PFSK-1 (cell line): Measurements from ENCODE around the gene C22orf23.

Source experiments
- FOXP2 ChIP-seq: optimal IDR thresholded peaks from 2 replicates; pipeline ENCODE3; 2011; ENCODE audit warnings: borderline replicate concordance, control low read depth, inconsistent platforms; ENCODE audit not compliant: insufficient read depth; ENCODE audit errors: extremely low read length, extremely low read depth
- POLR2AphosphoS5 ChIP-seq: IDR thresholded peaks from 2 replicates; pipeline ENCODE4 v1.6.1; 2012; ENCODE audit warnings: low read depth, mild to moderate bottlenecking, control low read depth, low read length, moderate library complexity
- SIN3A ChIP-seq: IDR thresholded peaks from 2 replicates; pipeline ENCODE4 v1.6.1; 2012; ENCODE audit warnings: mild to moderate bottlenecking, low read length, moderate library complexity, borderline replicate concordance; ENCODE audit not compliant: insufficient read depth
- TAF1 ChIP-seq: IDR thresholded peaks from 2 replicates; pipeline ENCODE4 v1.6.1; 2012; ENCODE audit warnings: low read length, control low read depth, borderline replicate concordance; ENCODE audit not compliant: insufficient read depth
- TF ChIP-seq, protein P1 (sequence below), 2 experiments: IDR thresholded peaks; 2 replicates each; pipeline versions ENCODE4 v1.6.1 to v1.8.0; 2011 to 2012; ENCODE audit warnings: low read depth in 2 of 2, low read length in 2 of 2, control low read depth in 1 of 2, inconsistent platforms in 1 of 2, mild to moderate bottlenecking in 1 of 2, moderate library complexity in 1 of 2; ENCODE audit not compliant: insufficient read depth in 1 of 2

Gene C22orf23

DNA sequence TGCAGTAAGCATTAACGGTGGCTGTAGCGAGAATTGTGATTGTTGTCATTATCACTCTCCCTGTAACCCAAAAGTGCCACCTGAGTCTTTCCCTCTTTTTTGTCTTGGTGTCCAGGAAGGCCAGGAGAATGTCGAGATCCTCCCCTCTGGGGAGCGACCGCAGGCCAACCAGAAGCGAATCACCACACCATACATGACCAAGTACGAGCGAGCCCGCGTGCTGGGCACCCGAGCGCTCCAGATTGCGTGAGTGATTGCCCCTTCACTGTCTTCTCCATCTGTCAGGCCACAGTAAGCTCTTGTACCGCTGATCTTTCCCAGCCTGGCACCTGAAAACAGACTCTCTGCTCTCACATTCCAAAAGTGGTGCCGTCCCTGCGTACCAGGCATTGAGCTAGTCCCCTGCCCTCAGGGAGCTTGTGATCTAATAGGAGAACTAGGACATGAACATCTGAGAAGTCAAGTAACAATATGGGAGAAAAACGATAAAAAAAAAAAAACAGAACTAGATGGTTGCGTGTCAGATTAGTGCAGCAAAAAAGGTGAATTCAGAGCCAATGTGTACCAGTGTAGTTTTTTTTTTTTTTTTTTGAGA lies 5.9 kb upstream of the C22orf23 start:
- TF ChIP-seq, protein P1, sequence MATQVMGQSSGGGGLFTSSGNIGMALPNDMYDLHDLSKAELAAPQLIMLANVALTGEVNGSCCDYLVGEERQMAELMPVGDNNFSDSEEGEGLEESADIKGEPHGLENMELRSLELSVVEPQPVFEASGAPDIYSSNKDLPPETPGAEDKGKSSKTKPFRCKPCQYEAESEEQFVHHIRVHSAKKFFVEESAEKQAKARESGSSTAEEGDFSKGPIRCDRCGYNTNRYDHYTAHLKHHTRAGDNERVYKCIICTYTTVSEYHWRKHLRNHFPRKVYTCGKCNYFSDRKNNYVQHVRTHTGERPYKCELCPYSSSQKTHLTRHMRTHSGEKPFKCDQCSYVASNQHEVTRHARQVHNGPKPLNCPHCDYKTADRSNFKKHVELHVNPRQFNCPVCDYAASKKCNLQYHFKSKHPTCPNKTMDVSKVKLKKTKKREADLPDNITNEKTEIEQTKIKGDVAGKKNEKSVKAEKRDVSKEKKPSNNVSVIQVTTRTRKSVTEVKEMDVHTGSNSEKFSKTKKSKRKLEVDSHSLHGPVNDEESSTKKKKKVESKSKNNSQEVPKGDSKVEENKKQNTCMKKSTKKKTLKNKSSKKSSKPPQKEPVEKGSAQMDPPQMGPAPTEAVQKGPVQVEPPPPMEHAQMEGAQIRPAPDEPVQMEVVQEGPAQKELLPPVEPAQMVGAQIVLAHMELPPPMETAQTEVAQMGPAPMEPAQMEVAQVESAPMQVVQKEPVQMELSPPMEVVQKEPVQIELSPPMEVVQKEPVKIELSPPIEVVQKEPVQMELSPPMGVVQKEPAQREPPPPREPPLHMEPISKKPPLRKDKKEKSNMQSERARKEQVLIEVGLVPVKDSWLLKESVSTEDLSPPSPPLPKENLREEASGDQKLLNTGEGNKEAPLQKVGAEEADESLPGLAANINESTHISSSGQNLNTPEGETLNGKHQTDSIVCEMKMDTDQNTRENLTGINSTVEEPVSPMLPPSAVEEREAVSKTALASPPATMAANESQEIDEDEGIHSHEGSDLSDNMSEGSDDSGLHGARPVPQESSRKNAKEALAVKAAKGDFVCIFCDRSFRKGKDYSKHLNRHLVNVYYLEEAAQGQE (IDR thresholded peaks at IDR 0.05; ENCODE audit: insufficient read depth in 1 of 2, low read depth in 2 of 2, low read length in 2 of 2), result no peak

DNA sequence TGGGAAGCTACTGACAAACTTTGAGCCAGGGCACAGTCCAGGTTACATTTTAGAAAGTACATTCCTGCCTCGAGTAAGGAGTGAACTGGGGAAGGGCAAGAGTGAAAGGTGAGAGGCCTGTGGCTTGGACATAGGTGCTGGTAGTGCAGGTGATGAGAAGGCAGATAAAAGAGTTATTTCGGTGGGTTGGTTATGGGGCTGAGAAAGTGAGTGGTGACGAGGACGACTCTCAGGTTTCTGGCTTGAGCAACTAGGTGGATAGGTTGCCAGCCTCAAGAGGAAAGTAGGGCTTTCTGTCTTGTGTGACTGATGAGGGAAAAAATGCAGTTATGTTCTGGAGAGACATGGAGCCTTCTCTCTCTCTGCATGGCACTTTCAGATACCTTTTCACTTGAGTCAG lies 3.8 kb upstream of the C22orf23 start:
- TF ChIP-seq TAF1 (no peak), POLR2AphosphoS5 (no peak), FOXP2 (no peak), SIN3A (no peak)
- TF ChIP-seq, protein P1 (IDR thresholded peaks at IDR 0.05; ENCODE audit: insufficient read depth in 1 of 2, low read depth in 2 of 2, low read length in 2 of 2), result no peak

DNA sequence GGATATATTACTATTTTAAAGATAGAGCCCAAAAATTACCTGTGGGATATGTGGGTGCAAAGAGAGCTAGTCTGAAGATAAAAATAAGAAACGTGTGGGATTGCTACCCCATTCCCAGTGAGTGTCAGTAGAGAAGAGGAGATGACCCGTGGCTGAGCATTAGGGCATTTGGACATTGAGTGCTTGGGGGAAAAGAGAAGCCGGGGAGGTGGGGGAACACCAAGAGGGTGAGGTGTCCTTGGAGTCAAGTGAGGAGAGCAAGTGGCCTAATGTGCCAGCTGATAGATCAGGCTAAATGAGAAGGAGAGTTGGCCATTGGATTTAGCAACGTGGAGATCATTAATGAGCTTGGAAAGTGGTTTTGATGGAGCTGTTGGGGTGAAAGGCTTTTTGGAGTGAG lies 1.3 kb upstream of the C22orf23 start:
- TF ChIP-seq POLR2AphosphoS5 (no peak), FOXP2 (no peak), TAF1 (no peak), SIN3A (no peak)
- TF ChIP-seq, protein P1 (IDR thresholded peaks at IDR 0.05; ENCODE audit: insufficient read depth in 1 of 2, low read depth in 2 of 2, low read length in 2 of 2), result no peak

DNA sequence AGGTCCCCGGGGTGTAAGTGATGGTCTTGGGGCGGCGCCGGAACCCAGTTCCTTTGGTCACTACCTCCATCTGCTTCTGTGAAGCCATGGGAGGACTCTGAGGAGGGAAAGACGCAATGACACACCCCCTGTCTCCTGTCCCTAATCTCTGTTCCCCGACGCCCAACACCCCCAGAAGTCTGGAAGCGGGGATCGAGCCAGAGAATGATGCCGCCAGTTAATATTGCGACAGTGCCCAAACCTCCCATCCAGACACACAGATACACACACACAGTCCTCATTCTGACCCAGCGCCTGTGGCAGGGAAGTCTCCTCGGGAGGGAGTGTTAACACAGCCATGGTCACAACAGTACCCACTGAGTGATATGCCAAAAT lies 352 bp downstream of the C22orf23 start:
- TF ChIP-seq POLR2AphosphoS5 (no peak), TAF1 (no peak), FOXP2 (no peak), SIN3A (no peak)
- TF ChIP-seq, protein P1 (IDR thresholded peaks at IDR 0.05; ENCODE audit: insufficient read depth in 1 of 2, low read depth in 2 of 2, low read length in 2 of 2), result no peak

DNA sequence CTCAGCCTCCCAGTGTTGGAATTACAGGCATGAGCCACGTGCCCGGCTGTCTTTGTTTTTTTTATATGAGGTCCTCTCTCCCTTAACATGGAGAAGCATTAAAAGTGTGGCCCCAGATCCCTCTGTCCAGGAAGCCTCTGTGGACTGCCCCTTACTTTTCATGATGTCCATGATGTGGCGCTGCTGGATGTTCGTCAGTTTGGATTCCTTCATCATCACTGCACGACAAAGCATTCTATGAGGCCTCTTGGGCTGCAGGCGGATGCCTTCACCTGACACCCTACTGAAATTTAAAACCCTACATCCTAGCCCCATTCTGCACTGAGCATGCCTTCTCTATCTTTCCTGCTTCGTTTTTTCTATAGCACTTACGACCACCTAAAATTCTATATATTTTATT lies 2.1 kb downstream of the C22orf23 start:
- no peak for TF ChIP-seq FOXP2
- no peak for TF ChIP-seq TAF1
- TF ChIP-seq POLR2AphosphoS5, result no peak
- TF ChIP-seq SIN3A, result no peak
- TF ChIP-seq, protein P1 (IDR thresholded peaks at IDR 0.05; ENCODE audit: insufficient read depth in 1 of 2, low read depth in 2 of 2, low read length in 2 of 2), result no peak
